BJ (cell line): ENCODE data around the gene SCARB1. TPM values are rescaled to one million over a fixed set of nuclear protein-coding genes. Genes with fewer than 3 reads are reported as not detected.

ENCODE experiments used
- CTCF ChIA-PET: fragments of 350-600 bp; formaldehyde crosslinking; extraction: SDS; loops from one replicate; lab custom pipeline; 2021; ENCODE audit warnings: antibody characterized with exemption, inconsistent platforms; lab: Yijun Ruan, JAX
- POLR2A ChIA-PET: fragments of 300-600 bp; sonication (Branson Sonifier 250); formaldehyde crosslinking; extraction: SDS; loops from one replicate; lab custom pipeline; 2021; ENCODE audit warnings: antibody characterized with exemption; lab: Charles Lee
- DNase-seq: peaks from one replicate; pipeline ENCODE4 v3.0.0-alpha.2; 2011; ENCODE audit warnings: low read depth
- H3K27me3 ChIP-seq: 2 replicates; pipeline ENCODE4 v1.6.0; 2011; ENCODE audit warnings: low read length; ENCODE audit not compliant: control insufficient read depth, insufficient read depth
- H3K36me3 ChIP-seq: 2 replicates; pipeline ENCODE4 v1.5.1; 2011; ENCODE audit warnings: low read length; ENCODE audit not compliant: control insufficient read depth, insufficient read depth
- H3K4me3 ChIP-seq: 2 replicates; pipeline ENCODE4 v1.5.1; 2011; ENCODE audit warnings: low read depth, mild to moderate bottlenecking, control low read depth, low read length
- polyA plus RNA-seq: library from polyadenylated mRNA; depleted of rRNA; stranded (reverse); fragments of >200 nt; gene quantifications from 2 replicates; pipeline ENCODE4 v1.2.3, GENCODE V29; 2011
- TF ChIP-seq, protein P1 (sequence below): IDR thresholded peaks from 2 replicates; pipeline ENCODE4 v1.5.1; 2011; ENCODE audit warnings: low read depth, mild to moderate bottlenecking, control low read depth, inconsistent platforms, low read length, moderate library complexity; ENCODE audit not compliant: insufficient read depth

Gene SCARB1
- polyA plus RNA-seq, 1 experiment = 38.4 TPM

DNA sequence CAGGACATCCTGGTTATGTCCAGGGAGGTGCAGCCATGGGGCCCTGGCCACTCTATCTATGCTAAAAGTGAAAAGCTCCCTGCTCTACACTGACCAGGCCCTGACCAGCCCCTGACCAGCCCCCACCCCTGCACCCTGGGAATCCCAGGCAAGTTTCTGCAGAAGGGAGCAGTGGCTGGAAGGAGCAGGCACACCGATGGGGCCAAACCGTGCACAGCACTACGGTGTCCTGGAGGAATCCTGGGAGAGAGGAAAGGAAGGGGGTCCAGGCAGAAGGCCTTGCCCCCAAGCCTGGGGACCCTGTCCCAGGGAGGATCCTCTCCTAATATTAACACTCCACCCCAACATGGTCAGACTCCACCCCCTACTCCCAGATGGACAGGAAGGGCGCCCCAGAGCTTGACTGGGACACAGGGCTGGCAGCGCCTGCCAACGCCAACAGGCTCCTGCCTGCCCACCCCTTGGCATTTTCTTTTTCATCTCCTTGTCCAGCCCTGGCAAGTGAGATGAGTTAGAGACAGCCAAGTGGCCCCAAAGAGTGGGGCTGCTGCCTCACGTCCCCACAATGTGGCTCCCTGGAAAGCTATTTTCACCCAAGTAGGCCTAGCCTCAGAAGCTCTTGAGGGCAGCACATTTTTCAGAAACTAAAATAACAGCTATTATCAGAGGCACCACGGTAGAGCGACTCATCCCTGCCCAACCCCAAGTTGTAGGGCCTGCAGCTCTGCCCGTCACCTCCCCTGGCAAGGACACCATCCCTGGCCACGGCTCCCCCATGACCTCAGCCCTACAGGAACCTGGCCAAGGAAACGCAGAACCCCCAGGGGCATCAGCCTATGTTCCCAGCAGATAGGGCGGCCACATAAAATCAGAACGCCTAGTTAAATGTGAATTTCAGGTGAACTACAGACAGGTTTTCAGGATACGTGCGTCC, 82.6 kb downstream of the SCARB1 start:
- Histone ChIP-seq H3K27me3 (no peaks in the 10 kb centered on the region), H3K4me3 (no peak overlapping the region), H3K36me3 (peaks cover 2% of the 10 kb centered on the region)
- TF ChIP-seq, protein P1, sequence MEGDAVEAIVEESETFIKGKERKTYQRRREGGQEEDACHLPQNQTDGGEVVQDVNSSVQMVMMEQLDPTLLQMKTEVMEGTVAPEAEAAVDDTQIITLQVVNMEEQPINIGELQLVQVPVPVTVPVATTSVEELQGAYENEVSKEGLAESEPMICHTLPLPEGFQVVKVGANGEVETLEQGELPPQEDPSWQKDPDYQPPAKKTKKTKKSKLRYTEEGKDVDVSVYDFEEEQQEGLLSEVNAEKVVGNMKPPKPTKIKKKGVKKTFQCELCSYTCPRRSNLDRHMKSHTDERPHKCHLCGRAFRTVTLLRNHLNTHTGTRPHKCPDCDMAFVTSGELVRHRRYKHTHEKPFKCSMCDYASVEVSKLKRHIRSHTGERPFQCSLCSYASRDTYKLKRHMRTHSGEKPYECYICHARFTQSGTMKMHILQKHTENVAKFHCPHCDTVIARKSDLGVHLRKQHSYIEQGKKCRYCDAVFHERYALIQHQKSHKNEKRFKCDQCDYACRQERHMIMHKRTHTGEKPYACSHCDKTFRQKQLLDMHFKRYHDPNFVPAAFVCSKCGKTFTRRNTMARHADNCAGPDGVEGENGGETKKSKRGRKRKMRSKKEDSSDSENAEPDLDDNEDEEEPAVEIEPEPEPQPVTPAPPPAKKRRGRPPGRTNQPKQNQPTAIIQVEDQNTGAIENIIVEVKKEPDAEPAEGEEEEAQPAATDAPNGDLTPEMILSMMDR = no peak
- POLR2A ChIA-PET = no interaction called here
- CTCF ChIA-PET = interaction anchor here (0.7 to 1.7 kb wide), 3 partner anchors 92 to 257 kb away, joined by 3 to 4 read pairs (median 3); no protein-coding TSS in a partner anchor
- no peak for DNase-seq

DNA sequence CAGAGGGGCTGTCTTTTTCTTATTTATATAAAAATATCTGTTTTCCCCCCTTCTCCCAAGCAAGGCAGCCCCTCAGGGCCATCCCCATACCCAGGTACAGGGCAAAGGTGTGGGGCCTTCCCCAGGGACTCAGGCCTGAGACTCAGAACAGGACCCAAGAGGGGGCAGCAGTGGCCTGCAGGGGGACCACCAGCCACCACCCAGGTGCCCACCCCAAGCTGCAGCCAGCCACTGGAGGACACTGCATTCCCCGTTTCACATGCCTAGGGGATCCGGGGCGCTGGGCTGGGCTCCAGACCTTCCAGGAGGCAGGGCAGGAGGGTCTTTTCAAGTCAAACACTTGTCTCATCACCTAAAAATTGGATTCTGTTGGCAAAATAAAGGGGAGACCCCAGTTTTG, 83.3 kb downstream of the SCARB1 start:
- Histone ChIP-seq H3K36me3 (peaks cover 2% of the 10 kb centered on the region), H3K27me3 (no peaks in the 10 kb centered on the region), H3K4me3 (no peak overlapping the region)
- CTCF ChIA-PET = interaction anchor here (0.9 to 1.7 kb wide), 2 partner anchors 126 to 256 kb away, joined by 3 to 4 read pairs; no protein-coding TSS in a partner anchor
- TF ChIP-seq, protein P1 = no peak
- POLR2A ChIA-PET = no interaction called here
- no peak for DNase-seq

DNA sequence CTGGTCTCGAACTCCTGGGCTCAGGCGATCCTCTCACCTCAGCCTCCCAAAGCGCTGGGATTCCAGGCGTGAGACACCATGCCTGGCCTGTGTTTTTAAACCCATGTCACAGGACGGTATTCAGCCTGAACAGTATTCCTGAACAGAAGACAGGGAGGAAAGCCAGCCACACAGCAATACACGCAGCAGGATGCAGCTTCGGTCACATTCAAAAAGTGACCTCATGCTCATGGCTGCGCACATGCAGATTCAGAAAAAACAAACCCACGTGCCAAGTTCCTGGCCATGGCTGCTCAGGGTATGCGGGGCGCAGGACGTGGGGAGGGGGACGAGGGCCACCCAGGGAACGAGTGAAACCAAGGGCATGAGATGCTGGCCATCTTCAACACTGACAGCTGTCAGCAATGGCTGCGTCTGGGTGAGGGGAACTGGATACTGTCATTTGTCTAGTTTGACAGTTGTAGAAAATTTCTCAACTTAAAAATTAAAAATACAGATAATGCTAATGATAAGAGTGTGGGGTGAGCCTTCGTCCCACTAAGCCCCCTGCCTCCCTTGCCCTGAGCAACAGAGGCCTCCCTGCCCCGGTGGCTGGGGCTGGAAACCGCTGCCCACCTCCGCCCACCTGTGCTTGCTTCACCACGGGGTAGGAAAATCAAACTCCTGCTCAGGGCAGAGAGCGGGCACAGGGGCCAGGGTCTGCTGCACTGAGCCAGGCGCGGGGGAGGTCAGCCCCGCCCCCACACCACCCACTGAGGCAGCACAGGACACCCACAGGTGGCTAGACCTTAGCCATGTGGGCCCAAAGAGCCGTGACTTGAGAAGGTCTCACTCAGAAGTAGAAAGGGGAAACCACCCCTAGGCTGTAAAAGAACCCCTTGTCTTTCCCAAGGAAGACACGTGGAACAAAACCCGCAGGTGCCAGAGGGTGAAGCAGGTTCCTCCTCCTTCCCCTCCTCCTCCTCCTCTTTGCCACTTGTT, 84.2 kb downstream of the SCARB1 start:
- POLR2A ChIA-PET = no interaction called here
- no peaks in the 10 kb centered on the region for H3K27me3 ChIP-seq
- no peak for DNase-seq
- H3K36me3 ChIP-seq = no peaks in the 10 kb centered on the region
- CTCF ChIA-PET = interaction anchor here (0.9 to 1.7 kb wide), 2 partner anchors 127 to 255 kb away, joined by 3 to 4 read pairs; no protein-coding TSS in a partner anchor
- H3K4me3 ChIP-seq = no peak overlapping the region
- TF ChIP-seq, protein P1 = no peak

DNA sequence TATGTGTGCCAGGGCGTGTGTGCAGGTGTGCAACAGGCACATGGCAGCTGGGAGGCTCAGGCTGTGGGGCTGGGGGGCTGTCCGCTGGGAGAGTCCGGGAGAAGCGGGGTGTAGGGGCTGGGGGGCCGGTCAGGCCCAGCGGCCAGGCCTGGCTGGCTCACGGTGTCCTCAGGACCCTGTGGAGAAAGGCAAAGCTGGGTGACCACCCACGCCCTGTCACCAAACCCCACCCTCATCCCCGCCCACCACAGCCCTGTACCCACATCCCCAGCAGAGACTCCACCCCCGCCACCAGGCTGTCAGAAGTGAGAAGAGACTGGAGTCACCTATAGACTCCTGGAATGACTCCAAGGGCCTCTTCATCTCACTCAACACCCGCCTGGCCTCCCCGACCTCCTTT, 85.3 kb downstream of the SCARB1 start:
- POLR2A ChIA-PET = no interaction called here
- Histone ChIP-seq H3K36me3 (no peaks in the 10 kb centered on the region), H3K27me3 (no peaks in the 10 kb centered on the region), H3K4me3 (no peak overlapping the region)
- DNase-seq = no peak
- CTCF ChIA-PET = interaction anchor here (0.9 to 1.1 kb wide), 2 partner anchors 8 to 12 kb away, joined by 3 to 4 read pairs; no protein-coding TSS in a partner anchor
- TF ChIP-seq, protein P1 = no peak
